Fibroblast of villous mesenchyme (primary cell): Measurements from ENCODE around the gene CLC. TPM values are rescaled to one million over a fixed set of nuclear protein-coding genes. Genes with fewer than 3 reads are reported as not detected.
"Not testable (repeated sequence)": the region's sequence is repeated elsewhere in the genome, so short reads cannot be mapped to it uniquely, and the experiment has no call there.

Experiments
- DNase-seq: peaks from one replicate; pipeline ENCODE4 v3.0.0-alpha.2; 2010; ENCODE audit warnings: low read depth
- H3K4me3 ChIP-seq: 2 replicates; pipeline ENCODE4 v1.5.1; 2011; ENCODE audit warnings: low read depth, mild to moderate bottlenecking, low read length
- total RNA-seq: library from RNA; depleted of rRNA; stranded (reverse); fragments of >200 nt; gene quantifications from 2 replicates; pipeline ENCODE4 v1.2.3, GENCODE V29; 2012
- TF ChIP-seq, protein P1 (sequence below): IDR thresholded peaks from 2 replicates; pipeline ENCODE4 v1.5.1; 2012; ENCODE audit warnings: low read depth, mild to moderate bottlenecking, low read length; ENCODE audit not compliant: insufficient read depth

Gene CLC
- total RNA-seq, 1 donor: not detected

GRCh38 chr19:39731685-39732084 lies 6.1 kb downstream of the CLC start:
- no peak overlapping the region for H3K4me3 ChIP-seq
- TF ChIP-seq, protein P1, sequence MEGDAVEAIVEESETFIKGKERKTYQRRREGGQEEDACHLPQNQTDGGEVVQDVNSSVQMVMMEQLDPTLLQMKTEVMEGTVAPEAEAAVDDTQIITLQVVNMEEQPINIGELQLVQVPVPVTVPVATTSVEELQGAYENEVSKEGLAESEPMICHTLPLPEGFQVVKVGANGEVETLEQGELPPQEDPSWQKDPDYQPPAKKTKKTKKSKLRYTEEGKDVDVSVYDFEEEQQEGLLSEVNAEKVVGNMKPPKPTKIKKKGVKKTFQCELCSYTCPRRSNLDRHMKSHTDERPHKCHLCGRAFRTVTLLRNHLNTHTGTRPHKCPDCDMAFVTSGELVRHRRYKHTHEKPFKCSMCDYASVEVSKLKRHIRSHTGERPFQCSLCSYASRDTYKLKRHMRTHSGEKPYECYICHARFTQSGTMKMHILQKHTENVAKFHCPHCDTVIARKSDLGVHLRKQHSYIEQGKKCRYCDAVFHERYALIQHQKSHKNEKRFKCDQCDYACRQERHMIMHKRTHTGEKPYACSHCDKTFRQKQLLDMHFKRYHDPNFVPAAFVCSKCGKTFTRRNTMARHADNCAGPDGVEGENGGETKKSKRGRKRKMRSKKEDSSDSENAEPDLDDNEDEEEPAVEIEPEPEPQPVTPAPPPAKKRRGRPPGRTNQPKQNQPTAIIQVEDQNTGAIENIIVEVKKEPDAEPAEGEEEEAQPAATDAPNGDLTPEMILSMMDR: no peak
- no peak for DNase-seq

- TF ChIP-seq, protein P1: no peak
Observed at GRCh38 chr19:39729594-39729993, 8.2 kb downstream of the CLC start.

DNA sequence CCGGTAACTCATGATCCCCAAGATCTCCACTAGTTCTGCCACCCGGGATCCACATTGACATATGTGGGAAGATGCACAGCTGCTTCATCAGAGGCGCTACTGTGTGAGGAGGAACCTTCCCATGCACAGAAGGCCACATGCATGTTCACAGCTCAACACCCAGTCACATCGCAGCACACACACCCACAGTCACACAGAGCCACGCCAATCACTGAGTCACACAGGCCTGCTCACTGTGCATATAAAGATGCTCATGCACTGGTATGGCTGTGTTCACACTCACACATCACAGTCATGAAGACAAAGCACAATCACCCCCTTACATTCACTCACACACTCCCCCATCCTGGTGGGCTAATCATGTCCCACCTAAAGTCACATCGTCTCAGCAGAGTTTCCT lies 9.8 kb downstream of the CLC start:
- no peak overlapping the region for H3K4me3 ChIP-seq
- TF ChIP-seq, protein P1: no peak
- no peak for DNase-seq

More at GRCh38 chr19:39729594-39729993, 8.2 kb downstream of the CLC start:
- DNase-seq: no peak
- H3K4me3 ChIP-seq: no peak overlapping the region

GRCh38 chr19:39727070-39727800 lies 10.6 kb downstream of the CLC start:
- H3K4me3 ChIP-seq: no peak overlapping the region
- no peak for DNase-seq
- TF ChIP-seq, protein P1: no peak

DNA sequence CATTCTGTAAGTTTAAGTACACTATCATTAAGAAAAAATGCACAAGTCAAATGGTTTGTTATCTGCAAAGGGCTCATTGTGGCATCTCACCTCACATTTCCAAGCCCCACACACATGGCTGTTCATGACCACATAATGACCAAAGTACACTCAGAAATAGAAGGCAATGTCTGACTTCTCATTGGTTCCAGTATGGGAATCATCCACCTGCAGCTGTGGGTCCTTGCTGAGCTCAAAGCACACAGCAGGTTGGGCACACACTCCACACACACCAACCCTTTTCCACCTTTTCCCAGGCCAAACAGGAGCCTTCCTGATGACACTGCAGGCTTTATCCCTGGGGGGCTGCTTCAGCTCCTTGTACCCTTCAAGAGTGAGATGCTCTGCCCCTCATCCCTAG lies 11.8 kb downstream of the CLC start:
- no peak for DNase-seq
- no peak overlapping the region for H3K4me3 ChIP-seq
- TF ChIP-seq, protein P1: no peak

DNA sequence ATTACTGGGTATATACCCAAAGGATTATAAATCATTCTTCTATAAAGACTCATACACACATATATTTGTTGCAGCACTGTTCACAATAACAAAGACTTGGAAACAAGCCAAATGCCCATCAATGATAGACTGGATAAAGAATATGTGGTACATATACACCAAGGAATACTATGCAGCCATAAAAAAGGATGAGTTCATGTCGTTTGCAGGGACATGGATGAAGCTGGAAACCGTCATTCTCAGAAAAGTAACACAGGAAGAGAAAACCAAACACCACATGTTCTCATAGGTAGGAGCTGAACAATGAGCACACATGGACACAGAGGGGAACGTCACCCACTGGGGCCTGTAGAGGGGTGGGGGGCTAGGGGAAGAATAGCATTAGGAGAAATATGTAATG lies 17.7 kb downstream of the CLC start:
- not testable (repeated sequence) for DNase-seq

DNA sequence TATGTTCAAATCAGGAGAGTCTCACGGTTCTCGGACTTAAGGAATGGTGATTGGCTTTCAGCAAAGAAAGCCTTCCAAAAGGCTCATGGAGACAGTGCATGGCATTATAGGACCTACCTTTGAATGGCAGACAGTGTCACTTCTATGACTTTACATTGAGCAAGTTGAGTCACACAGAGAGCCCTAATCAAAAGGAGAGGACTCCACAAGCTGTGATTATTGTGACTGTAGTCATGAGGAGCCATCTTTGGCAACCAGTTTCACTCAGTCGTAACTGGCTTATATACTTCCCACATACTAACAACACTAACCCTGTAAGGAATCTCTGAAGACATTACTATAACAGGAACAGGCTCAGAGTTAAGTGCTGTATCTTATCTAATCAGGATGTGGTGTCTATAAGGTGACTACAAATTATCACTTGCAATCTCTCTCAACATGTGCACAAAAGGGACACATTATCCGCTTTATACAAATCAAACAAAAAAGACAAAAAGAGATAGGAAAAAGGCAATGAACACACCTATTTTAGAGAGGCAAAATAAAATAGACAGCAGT lies 27.4 kb downstream of the CLC start:
- TF ChIP-seq, protein P1: no peak
- no peak overlapping the region for H3K4me3 ChIP-seq
- no peak for DNase-seq

More for the DNA sequence above, 17.7 kb downstream of the CLC start:
- H3K4me3 ChIP-seq: not testable (repeated sequence)
